Activated CD8-positive, alpha-beta memory T cell treated with anti-CD3 and anti-CD28 coated beads, Interleukin-2, amount 10 ng/mL, durations not matched to agents 7 days and 5 days (primary cell): ENCODE data around the gene SKA2. TPM values are rescaled to one million over a fixed set of nuclear protein-coding genes. Genes with fewer than 3 reads are reported as not detected.

ENCODE experiments used
- ATAC-seq: fragments of 150-1000 bp; cut with Tn5 transposase; one replicate; pipeline ENCODE4 v1.10.0; 2021; ENCODE audit warnings: moderate library complexity
- CTCF ChIA-PET: fragments of 350-600 bp; sonication (Branson Sonifier 250); formaldehyde crosslinking; loops from one replicate; lab custom pipeline; 2021; ENCODE audit warnings: antibody characterized with exemption; lab: Charles Lee
- DNase-seq: peaks from one replicate; pipeline ENCODE4 v3.0.0-alpha.2; 2020
- H3K27ac Mint-ChIP-seq: one replicate; pipeline ENCODE4 v1.8.0; 2021; ENCODE audit warnings: mild to moderate bottlenecking, mixed read lengths
- H3K27me3 Mint-ChIP-seq: one replicate; pipeline ENCODE4 v1.8.0; 2021; ENCODE audit warnings: mixed read lengths
- H3K36me3 Mint-ChIP-seq: one replicate; pipeline ENCODE4 v1.8.0; 2021; ENCODE audit warnings: mild to moderate bottlenecking, mixed read lengths
- H3K4me1 Mint-ChIP-seq: one replicate; pipeline ENCODE4 v1.8.0; 2021; ENCODE audit warnings: mixed read lengths
- H3K4me3 Mint-ChIP-seq: one replicate; pipeline ENCODE4 v1.8.0; 2021; ENCODE audit warnings: mild to moderate bottlenecking, moderate library complexity, mixed read lengths
- H3K9me3 Mint-ChIP-seq: one replicate; pipeline ENCODE4 v1.8.0; 2022; ENCODE audit warnings: low read depth, mixed read lengths
- microRNA-seq: library from miRNA; unstranded; fragments of <30 nt; microRNA quantifications from one replicate; pipeline ENCODE4 v1.2.0, GENCODE V29; 2022
- total RNA-seq, 2 experiments: library from RNA; stranded (reverse); gene quantifications; one replicate each; pipeline ENCODE4 v1.2.3, GENCODE V29; 2021

Gene SKA2
- total RNA-seq, 2 experiments from 2014 or later = 77.8 to 78.0 TPM

GRCh38 chr17:59067756-59068155 lies 87.2 kb downstream of the SKA2 start:
- Mint-ChIP-seq H3K9me3 (no peaks in the 10 kb centered on the region), H3K4me1 (no peaks in the 10 kb centered on the region), H3K36me3 (peaks cover 52% of the 10 kb centered on the region), H3K27ac (no peak overlapping the region), H3K4me3 (no peak overlapping the region), H3K27me3 (no peaks in the 10 kb centered on the region)
- DNase-seq = no peak
- no peak for ATAC-seq
- CTCF ChIA-PET = no interaction called here

- no peaks in the 10 kb centered on the region for H3K9me3 Mint-ChIP-seq
- DNase-seq (no peak), ATAC-seq (no peak)
- no peak overlapping the region for H3K4me3 Mint-ChIP-seq
- CTCF ChIA-PET = interaction anchor here (0.6 kb wide), 1 partner anchor 365 kb away, joined by 3 read pairs; no protein-coding TSS in a partner anchor
- peaks cover 55% of the 10 kb centered on the region for H3K36me3 Mint-ChIP-seq
- H3K4me1 Mint-ChIP-seq = no peaks in the 10 kb centered on the region
- H3K27me3 Mint-ChIP-seq = no peaks in the 10 kb centered on the region
- no peak overlapping the region for H3K27ac Mint-ChIP-seq
These were observed 87.6 kb downstream of the SKA2 start for GRCh38 chr17:59067340-59067739.

GRCh38 chr17:59062509-59062908 lies 92.5 kb downstream of the SKA2 start:
- CTCF ChIA-PET = no interaction called here

More at GRCh38 chr17:59062509-59062908, 92.5 kb downstream of the SKA2 start:
- Mint-ChIP-seq H3K36me3 (peaks cover 43% of the 10 kb centered on the region), H3K27ac (no peak overlapping the region), H3K4me3 (no peak overlapping the region), H3K9me3 (no peaks in the 10 kb centered on the region), H3K27me3 (no peaks in the 10 kb centered on the region), H3K4me1 (no peaks in the 10 kb centered on the region)
- DNase-seq (no peak), ATAC-seq (no peak)

Small RNA genes within 50 kb of the gene (microRNA-seq; reads per million reads assigned to microRNA genes)
- gene MIR301A (132 reads per million, percentile 68 among the genes with 10 or more reads in this experiment), gene MIR454 (7,363 reads per million, percentile 94 among the genes with 10 or more reads in this experiment)

Other genes starting within 250 kb of the SKA2 start
- gene TRIM37, start 48.3 kb downstream of the SKA2 start, total RNA-seq = 10 to 100 TPM; 29.3 to 37.7 TPM
- gene PRR11, start 560 bp upstream of the SKA2 start, total RNA-seq = 10 to 100 TPM; 65.4 to 69.8 TPM
- 10 to 100 TPM; 15.2 to 21.7 TPM for gene SMG8, start 54.8 kb upstream of the SKA2 start, total RNA-seq
- gene GDPD1, start 65.3 kb upstream of the SKA2 start, total RNA-seq = 1 to 10 TPM; 2.5 to 2.9 TPM
- gene YPEL2, start 176.5 kb upstream of the SKA2 start, total RNA-seq = 10 to 100 TPM in 1 of 2 experiments, 1 to 10 TPM in 1; 9.9 to 12.3 TPM